ENCODE data around the gene BABAM2. TPM values are rescaled to one million over a fixed set of nuclear protein-coding genes. Genes with fewer than 3 reads are reported as not detected.

Gene BABAM2
- total RNA-seq, 1 donor from 2014 or later = 33.9 TPM

DNA sequence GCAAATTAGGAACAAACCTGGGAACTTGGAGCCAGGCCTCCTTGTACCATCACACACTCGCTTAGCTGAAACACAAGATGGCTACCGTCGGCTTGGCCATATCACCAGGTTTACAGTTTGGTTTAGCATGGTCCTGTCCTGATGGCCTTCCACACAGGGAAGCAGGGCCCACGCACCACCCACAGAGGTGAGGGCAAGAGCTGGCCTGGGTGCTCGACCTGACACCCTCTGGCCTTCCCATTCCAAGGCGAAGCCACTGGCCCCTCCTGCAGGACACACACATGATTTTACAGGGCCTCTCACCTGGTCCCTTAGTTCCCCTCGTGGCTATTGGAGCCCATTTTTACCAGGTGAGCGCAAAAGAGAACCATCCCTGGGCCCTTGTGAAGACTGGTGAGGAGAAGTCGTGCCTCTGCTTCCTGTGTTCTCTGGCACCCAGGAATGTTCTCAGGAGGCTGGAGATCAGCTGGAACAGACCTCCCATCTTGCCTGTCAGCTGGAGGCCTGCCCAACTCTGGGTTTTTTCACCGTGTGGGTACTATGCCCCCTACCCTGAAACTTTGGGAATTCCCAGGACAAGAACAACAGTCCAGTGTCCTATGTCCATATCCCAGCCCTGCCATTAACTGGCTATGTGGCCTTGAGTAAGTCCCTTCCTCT is 449.1 kb downstream of the BABAM2 start:
- no peaks in the 10 kb centered on the region for H3K9me3 Mint-ChIP-seq (ENCODE audit: low read depth)
- H3K27me3 Mint-ChIP-seq (ENCODE audit: low read depth) = no peaks in the 10 kb centered on the region
- H3K4me3 Mint-ChIP-seq (ENCODE audit: unreplicated experiment) = no peak overlapping the region
- DNase-seq (ENCODE audit: low spot score) = peak; percentile 72
- no peaks in the 10 kb centered on the region for H3K36me3 Mint-ChIP-seq (ENCODE audit: low read depth)
- TF ChIP-seq, protein P1, sequence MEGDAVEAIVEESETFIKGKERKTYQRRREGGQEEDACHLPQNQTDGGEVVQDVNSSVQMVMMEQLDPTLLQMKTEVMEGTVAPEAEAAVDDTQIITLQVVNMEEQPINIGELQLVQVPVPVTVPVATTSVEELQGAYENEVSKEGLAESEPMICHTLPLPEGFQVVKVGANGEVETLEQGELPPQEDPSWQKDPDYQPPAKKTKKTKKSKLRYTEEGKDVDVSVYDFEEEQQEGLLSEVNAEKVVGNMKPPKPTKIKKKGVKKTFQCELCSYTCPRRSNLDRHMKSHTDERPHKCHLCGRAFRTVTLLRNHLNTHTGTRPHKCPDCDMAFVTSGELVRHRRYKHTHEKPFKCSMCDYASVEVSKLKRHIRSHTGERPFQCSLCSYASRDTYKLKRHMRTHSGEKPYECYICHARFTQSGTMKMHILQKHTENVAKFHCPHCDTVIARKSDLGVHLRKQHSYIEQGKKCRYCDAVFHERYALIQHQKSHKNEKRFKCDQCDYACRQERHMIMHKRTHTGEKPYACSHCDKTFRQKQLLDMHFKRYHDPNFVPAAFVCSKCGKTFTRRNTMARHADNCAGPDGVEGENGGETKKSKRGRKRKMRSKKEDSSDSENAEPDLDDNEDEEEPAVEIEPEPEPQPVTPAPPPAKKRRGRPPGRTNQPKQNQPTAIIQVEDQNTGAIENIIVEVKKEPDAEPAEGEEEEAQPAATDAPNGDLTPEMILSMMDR (IDR thresholded peaks at IDR 0.05) = peak; percentile 28
- H3K4me1 Mint-ChIP-seq (ENCODE audit: low read depth) = peaks cover 85% of the 10 kb centered on the region
- peak overlapping the region; percentile 97 for H3K27ac Mint-ChIP-seq (ENCODE audit: unreplicated experiment)

DNA sequence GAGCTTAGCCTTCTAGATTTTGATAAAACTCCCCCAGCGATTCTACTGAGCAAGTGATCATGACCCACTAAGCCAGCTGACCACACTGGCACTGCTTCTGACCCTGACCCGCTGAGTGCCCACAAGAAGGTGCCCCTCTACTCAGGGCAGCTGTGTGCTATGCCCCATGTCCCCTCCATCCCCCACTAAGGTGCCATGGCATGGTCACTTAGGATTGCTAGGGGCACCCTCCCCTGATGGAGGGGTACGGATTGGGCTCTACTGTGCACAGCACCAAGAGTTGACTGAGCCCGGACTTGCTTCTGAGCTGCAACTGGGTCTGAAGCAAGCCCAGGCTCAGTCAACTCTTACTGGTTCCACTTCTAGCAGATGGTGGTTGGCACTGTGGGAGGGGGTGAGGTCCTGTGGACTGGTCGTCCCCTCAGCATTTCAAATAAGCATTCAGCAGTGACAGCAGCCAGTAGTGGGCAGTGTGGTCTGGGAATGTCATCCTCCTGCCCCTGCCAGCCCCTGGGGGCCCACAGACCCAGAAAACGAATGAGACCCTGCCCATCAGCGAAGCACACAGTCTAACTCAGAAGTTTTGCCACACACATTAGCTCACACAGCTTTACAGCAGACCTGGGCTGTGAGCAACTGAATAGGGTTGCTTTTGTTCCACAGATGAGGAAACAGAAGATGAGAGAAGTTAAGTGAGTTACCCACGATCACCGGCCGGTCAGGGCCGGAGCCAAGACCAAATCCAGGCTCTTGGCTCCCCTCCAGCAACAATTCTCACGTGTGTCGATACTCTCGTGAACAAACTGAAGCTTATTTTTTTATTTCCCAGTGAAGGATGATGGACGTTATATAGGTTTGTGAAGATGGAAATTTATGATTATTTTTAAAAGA is 450.0 kb downstream of the BABAM2 start:
- Mint-ChIP-seq H3K9me3 (ENCODE audit: low read depth) (no peaks in the 10 kb centered on the region), H3K27me3 (ENCODE audit: low read depth) (no peaks in the 10 kb centered on the region), H3K36me3 (ENCODE audit: low read depth) (no peaks in the 10 kb centered on the region), H3K4me1 (ENCODE audit: low read depth) (peaks cover 88% of the 10 kb centered on the region), H3K27ac (ENCODE audit: unreplicated experiment) (peak overlapping the region; percentile 97), H3K4me3 (ENCODE audit: unreplicated experiment) (no peak overlapping the region)
- TF ChIP-seq, protein P1 (IDR thresholded peaks at IDR 0.05) = peak; percentile 36
- peak; percentile 61 for DNase-seq (ENCODE audit: low spot score)

DNA sequence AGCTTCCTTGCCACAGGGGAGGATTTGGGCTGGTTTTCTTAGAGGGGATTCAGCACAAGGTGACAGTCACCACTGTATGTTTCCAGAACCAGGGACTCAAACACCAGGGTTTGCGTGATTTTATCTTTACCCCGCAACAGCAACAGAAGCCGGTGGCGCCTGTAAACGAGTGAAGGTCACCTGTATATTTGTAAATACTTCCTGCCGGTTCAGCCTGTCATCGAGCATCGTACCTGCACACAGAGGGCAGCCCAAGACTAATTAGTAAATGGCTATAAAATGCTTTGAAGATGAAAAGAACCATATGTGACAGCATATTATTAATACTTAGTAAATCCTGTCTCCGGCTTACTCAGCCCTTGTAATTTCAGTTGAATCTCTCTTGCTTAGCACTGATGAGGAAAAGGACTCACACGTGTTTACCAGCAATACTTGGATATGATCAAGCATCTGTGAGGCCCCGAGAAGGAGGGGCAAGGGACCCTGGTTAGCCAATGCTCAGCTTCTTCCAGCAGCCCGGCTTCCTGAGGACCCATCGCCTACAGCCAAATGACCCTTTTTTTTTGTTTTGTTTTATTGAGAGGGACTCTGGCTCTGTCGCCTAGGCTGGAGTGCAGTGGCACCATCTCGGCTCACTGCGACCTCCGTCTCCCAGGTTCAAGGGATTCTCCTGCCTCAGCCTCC is 450.8 kb downstream of the BABAM2 start:
- H3K9me3 Mint-ChIP-seq (ENCODE audit: low read depth) = no peaks in the 10 kb centered on the region
- no peaks in the 10 kb centered on the region for H3K27me3 Mint-ChIP-seq (ENCODE audit: low read depth)
- no peak overlapping the region for H3K4me3 Mint-ChIP-seq (ENCODE audit: unreplicated experiment)
- peaks cover 85% of the 10 kb centered on the region for H3K4me1 Mint-ChIP-seq (ENCODE audit: low read depth)
- H3K27ac Mint-ChIP-seq (ENCODE audit: unreplicated experiment) = peak overlapping the region; percentile 92
- TF ChIP-seq, protein P1 (IDR thresholded peaks at IDR 0.05) = no peak
- H3K36me3 Mint-ChIP-seq (ENCODE audit: low read depth) = no peaks in the 10 kb centered on the region
- peak; percentile 40 for DNase-seq (ENCODE audit: low spot score)

DNA sequence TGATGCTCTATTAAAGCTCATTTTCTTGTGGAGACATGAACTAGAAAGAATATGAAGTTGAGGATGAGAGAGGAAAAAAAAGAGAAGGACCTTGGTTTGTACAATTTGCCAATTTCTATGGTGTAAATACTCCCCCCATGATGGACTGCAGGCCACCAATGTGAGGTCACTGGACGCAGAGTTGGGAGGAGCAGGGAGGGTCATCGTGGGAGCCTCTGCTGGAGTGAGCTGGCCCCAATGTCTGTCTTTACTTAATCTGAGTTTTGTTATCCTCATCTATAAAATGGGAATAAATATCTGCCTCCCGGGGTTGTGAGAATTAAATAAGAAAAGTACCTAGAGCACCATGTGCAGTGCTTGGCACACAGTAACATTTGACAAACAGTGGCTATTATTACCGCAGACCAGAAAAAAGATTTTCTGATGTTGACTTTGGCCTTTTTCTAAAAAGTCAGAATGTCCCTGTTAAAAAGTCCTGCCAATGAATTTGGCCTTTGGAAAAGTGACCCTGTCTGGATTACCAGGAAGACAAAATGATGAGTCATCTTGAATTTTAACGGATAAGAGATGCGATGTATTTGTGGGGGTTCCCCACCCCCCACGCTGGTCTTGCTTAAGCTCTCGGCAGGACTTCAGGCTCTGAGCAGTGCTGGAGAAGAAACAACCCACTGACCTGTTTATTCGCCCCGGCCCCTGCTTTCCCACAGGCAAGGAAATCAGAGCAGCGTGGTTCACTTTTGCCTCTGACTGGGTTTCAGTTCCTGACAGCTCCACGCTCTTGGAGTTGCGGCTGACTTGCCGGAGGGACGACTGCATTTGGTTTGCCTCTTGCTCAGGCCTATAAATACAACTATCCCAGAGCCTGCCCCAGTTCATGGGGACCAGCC is 451.8 kb downstream of the BABAM2 start:
- Mint-ChIP-seq H3K4me1 (ENCODE audit: low read depth) (peaks cover 88% of the 10 kb centered on the region), H3K4me3 (ENCODE audit: unreplicated experiment) (peak overlapping the region; percentile 31), H3K9me3 (ENCODE audit: low read depth) (no peaks in the 10 kb centered on the region), H3K36me3 (ENCODE audit: low read depth) (no peaks in the 10 kb centered on the region), H3K27me3 (ENCODE audit: low read depth) (no peaks in the 10 kb centered on the region), H3K27ac (ENCODE audit: unreplicated experiment) (peak overlapping the region; percentile 92)
- TF ChIP-seq, protein P1 (IDR thresholded peaks at IDR 0.05) = no peak
- peak; percentile 79 for DNase-seq (ENCODE audit: low spot score)
